Activated CD8-positive, alpha-beta T cell treated with anti-CD3 and anti-CD28 coated beads for 36 hours (primary cell): ENCODE measurements around the gene WDR54. TPM values are rescaled to one million over a fixed set of nuclear protein-coding genes. Genes with fewer than 3 reads are reported as not detected.

Source experiments
- ATAC-seq: fragments of 200-7000 bp; cut with Tn5 transposase; one replicate; pipeline ENCODE4 v1.10.0; 2021; ENCODE audit warnings: mild to moderate bottlenecking, moderate library complexity
- CTCF ChIA-PET: fragments of 350-600 bp; sonication (Branson Sonifier 250); formaldehyde crosslinking; loops from one replicate; lab custom pipeline; 2021; ENCODE audit warnings: antibody characterized with exemption; lab: Charles Lee
- POLR2A ChIA-PET: fragments of 350-600 bp; sonication (Branson Sonifier 250); formaldehyde crosslinking; loops from one replicate; lab custom pipeline; 2021; ENCODE audit warnings: antibody characterized with exemption; lab: Charles Lee
- DNase-seq: peaks from one replicate; pipeline ENCODE4 v3.0.0-alpha.2; 2020
- H3K27ac Mint-ChIP-seq: one replicate; pipeline ENCODE4 v1.8.0; 2021; ENCODE audit warnings: mild to moderate bottlenecking, mixed read lengths
- H3K27me3 Mint-ChIP-seq: one replicate; pipeline ENCODE4 v1.8.0; 2021; ENCODE audit warnings: mixed read lengths
- H3K36me3 Mint-ChIP-seq: one replicate; pipeline ENCODE4 v1.8.0; 2021; ENCODE audit warnings: low read depth, mixed read lengths
- H3K4me1 Mint-ChIP-seq: one replicate; pipeline ENCODE4 v1.8.0; 2021; ENCODE audit warnings: low read depth, mixed read lengths
- H3K4me3 Mint-ChIP-seq: one replicate; pipeline ENCODE4 v1.8.0; 2021; ENCODE audit warnings: mild to moderate bottlenecking, moderate library complexity, mixed read lengths
- H3K9me3 Mint-ChIP-seq: one replicate; pipeline ENCODE4 v1.8.0; 2021; ENCODE audit warnings: mixed read lengths
- CTCF ChIP-seq: fragments of 200-600 bp; IDR thresholded peaks from one replicate; pipeline ENCODE4 v1.8.0; 2022; ENCODE audit warnings: antibody characterized with exemption, mild to moderate bottlenecking
- intact Hi-C: fragments of 100-400 bp; cut with micrococcal nuclease; formaldehyde crosslinking; loops from one replicate; pipeline ENCODE4 v1.10.0; 2022
- total RNA-seq, 2 experiments: library from RNA; stranded (reverse); gene quantifications; one replicate each; pipeline ENCODE4 v1.2.3, GENCODE V29; 2021

Gene WDR54
- total RNA-seq, 2 experiments from 2014 or later: 129 to 132 TPM

- no peaks in the 10 kb centered on the region for H3K27me3 Mint-ChIP-seq
- H3K27ac Mint-ChIP-seq: peak within 1 kb of the TSS; percentile 97
- peak; percentile 52 for ATAC-seq
- H3K4me3 Mint-ChIP-seq: peak within 1 kb of the TSS; percentile 98
- no peak for TF ChIP-seq CTCF
- peak; percentile 98 for DNase-seq
- no peaks in the 10 kb centered on the region for H3K9me3 Mint-ChIP-seq
- CTCF ChIA-PET: interaction anchor here (0.6 to 3.8 kb wide), 11 partner anchors 10 to 205 kb away, joined by 3 to 40 read pairs (median 4); partner anchors contain the start of genes C2orf81, CCDC142, MOGS and TTC31
- peaks cover 16% of the 10 kb centered on the region for H3K36me3 Mint-ChIP-seq
- POLR2A ChIA-PET: interaction anchor here (0.6 to 5.6 kb wide), 18 partner anchors 10 to 1221 kb away, joined by 3 to 48 read pairs (median 4); partner anchors contain the start of genes AUP1, C2orf81, CCDC142 and CCT7
- H3K4me1 Mint-ChIP-seq: peaks cover 41% of the 10 kb centered on the region
- intact Hi-C loops: loop anchor here (2.0 kb wide), 1 partner anchor 28 kb away; the partner anchor contains the start of genes CCDC142 and TTC31
Observed at GRCh38 chr2:74454654-74455511, 33.4 kb downstream of the WDR54 start, which contains the start of gene INO80B. TSS of gene INO80B (plus strand) at chr2:74455087. CDS start at chr2:74455117, 30 bp downstream.

- peaks cover 18% of the 10 kb centered on the region for H3K36me3 Mint-ChIP-seq
- peak overlapping the region; percentile 98 for H3K4me3 Mint-ChIP-seq
Observed at GRCh38 chr2:74457129-74457548, 35.6 kb downstream of the WDR54 start.

GRCh38 chr2:74457549-74458131 is 36.1 kb downstream of the WDR54 start:
- intact Hi-C loops: no loop called here
- H3K27me3 Mint-ChIP-seq: no peaks in the 10 kb centered on the region
- H3K4me1 Mint-ChIP-seq: peaks cover 44% of the 10 kb centered on the region
- peak; percentile 46 for ATAC-seq
- DNase-seq: peak; percentile 90
- TF ChIP-seq CTCF: no peak
- peak overlapping the region; percentile 98 for H3K4me3 Mint-ChIP-seq
- POLR2A ChIA-PET: interaction anchor here (1.0 to 5.6 kb wide), 11 partner anchors 10 to 73 kb away, joined by 3 to 48 read pairs (median 10); partner anchors contain the start of genes AUP1, C2orf81, CCDC142 and HTRA2
- H3K9me3 Mint-ChIP-seq: no peaks in the 10 kb centered on the region
- H3K27ac Mint-ChIP-seq: peak overlapping the region; percentile 99
- peaks cover 20% of the 10 kb centered on the region for H3K36me3 Mint-ChIP-seq
- CTCF ChIA-PET: interaction anchor here (0.9 to 4.1 kb wide), 8 partner anchors 9 to 208 kb away, joined by 3 to 40 read pairs (median 8); partner anchors contain the start of genes AUP1, CCDC142, HTRA2 and MRPL53

More at GRCh38 chr2:74457129-74457548, 35.6 kb downstream of the WDR54 start:
- POLR2A ChIA-PET: interaction anchor here (0.8 to 5.6 kb wide), 9 partner anchors 8 to 73 kb away, joined by 3 to 48 read pairs (median 5); partner anchors contain the start of genes AUP1, C2orf81, CCDC142 and HTRA2
- Mint-ChIP-seq H3K4me1 (peaks cover 47% of the 10 kb centered on the region), H3K27me3 (no peaks in the 10 kb centered on the region), H3K9me3 (no peaks in the 10 kb centered on the region), H3K27ac (peak overlapping the region; percentile 97)
- intact Hi-C loops: no loop called here
- CTCF ChIA-PET: interaction anchor here (0.9 to 4.1 kb wide), 7 partner anchors 14 to 207 kb away, joined by 3 to 40 read pairs (median 5); partner anchors contain the start of genes AUP1, CCDC142, HTRA2 and TTC31
- TF ChIP-seq CTCF: no peak
- DNase-seq: no peak
- ATAC-seq: no peak

- H3K36me3 Mint-ChIP-seq: peaks cover 25% of the 10 kb centered on the region
- no peak for TF ChIP-seq CTCF
- ChIA-PET POLR2A (interaction anchor here (1.0 to 5.6 kb wide), 11 partner anchors 9 to 73 kb away, joined by 3 to 48 read pairs (median 10); partner anchors contain the start of genes AUP1, C2orf81, CCDC142 and HTRA2), CTCF (interaction anchor here (0.8 to 4.1 kb wide), 10 partner anchors 9 to 209 kb away, joined by 3 to 30 read pairs (median 5); partner anchors contain the start of genes AUP1, CCDC142, HTRA2 and MRPL53)
- ATAC-seq (peak; percentile 84), DNase-seq (peak; percentile 100)
- H3K9me3 Mint-ChIP-seq: no peaks in the 10 kb centered on the region
- intact Hi-C loops: no loop called here
- peaks cover 42% of the 10 kb centered on the region for H3K4me1 Mint-ChIP-seq
- H3K27me3 Mint-ChIP-seq: no peaks in the 10 kb centered on the region
- peak within 1 kb of the TSS; percentile 99 for H3K27ac Mint-ChIP-seq
- peak within 1 kb of the TSS; percentile 98 for H3K4me3 Mint-ChIP-seq
Observed at GRCh38 chr2:74458132-74458937, 36.8 kb downstream of the WDR54 start, which contains the start of gene WBP1. TSS of gene WBP1 (plus strand) at chr2:74458438. CDS start at chr2:74458603, 165 bp downstream.
